ENCODE results near the gene RHOT2.
A peak's percentile ranks its signal among the peaks of the same experiment; 100 is the strongest.

Gene RHOT2

GRCh38 chr16:648781-649589, 18.9 kb upstream of the RHOT2 start, which contains the start of gene WDR90:
Gene WDR90, plus strand, starts transcription at chr16:649365. Its CDS starts 52 bp downstream, at chr16:649417.
- H3K27me3 ChIP-seq (replicated peaks in 2 of 5; ENCODE audit: control insufficient read depth in 4 of 5, insufficient read depth in 5 of 5, low read length in 4 of 5): no peaks in the 10 kb centered on the region
- H3K4me3 ChIP-seq (ENCODE audit: control insufficient read depth in 1 of 7, extremely low read depth in 1 of 7, insufficient read depth in 4 of 7, low read depth in 2 of 7, low read length in 6 of 7): peak within 1 kb of the TSS; percentile 35 to 81 (median 73)
- 0% methylated on average over 82 of the region's 91 CpGs for WGBS (ENCODE audit: insufficient coverage)
- DNase-seq: peak; percentile 89 to 94 (median 94)
- ChIA-PET POLR2A (interaction anchor here (0.7 kb wide), 1 partner anchor 41 kb away, joined by 4 read pairs; the partner anchor contains the start of gene WDR24), CTCF (interaction anchor here (0.9 to 3.1 kb wide), 5 partner anchors 10 to 44 kb away, joined by 3 to 16 read pairs (median 3); partner anchors contain the start of genes METTL26 and RHOT2)
- H3K36me3 ChIP-seq (ENCODE audit: control insufficient read depth in 4 of 4, insufficient read depth in 4 of 4, low read length in 3 of 4): peaks cover 0 to 44% (median 6%) of the 10 kb centered on the region in 4 experiments
- H3K9me3 ChIP-seq (ENCODE audit: control extremely low read depth in 1 of 5, control insufficient read depth in 4 of 5, insufficient read depth in 2 of 5, low read depth in 1 of 5, low read length in 4 of 5): no peaks in the 10 kb centered on the region
- H3K4me1 ChIP-seq (ENCODE audit: control extremely low read depth in 1 of 4, control insufficient read depth in 4 of 4, insufficient read depth in 4 of 4, low read length in 3 of 4): peaks cover 0 to 31% (median 30%) of the 10 kb centered on the region in 4 experiments
- H3K27ac ChIP-seq (ENCODE audit: insufficient read depth in 1 of 2, low read depth in 1 of 2, low read length in 2 of 2, poor library complexity in 1 of 2, severe bottlenecking in 2 of 2): peak within 1 kb of the TSS; percentile 79 to 88

GRCh38 chr16:649631-650030, 18.3 kb upstream of the RHOT2 start:
- peak in 1 of 3 donors; percentile 14 for DNase-seq
- ChIA-PET POLR2A (interaction anchor here (0.7 kb wide), 1 partner anchor 41 kb away, joined by 4 read pairs; the partner anchor contains the start of gene WDR24), CTCF (interaction anchor here (0.9 to 3.1 kb wide), 3 partner anchors 10 to 18 kb away, joined by 3 to 16 read pairs (median 5); partner anchors contain the start of genes METTL26 and RHOT2)
- H3K27ac ChIP-seq (ENCODE audit: insufficient read depth in 1 of 2, low read depth in 1 of 2, low read length in 2 of 2, poor library complexity in 1 of 2, severe bottlenecking in 2 of 2): peak overlapping the region in 1 of 2 experiments; percentile 88
- H3K4me1 ChIP-seq (ENCODE audit: control extremely low read depth in 1 of 4, control insufficient read depth in 4 of 4, insufficient read depth in 4 of 4, low read length in 3 of 4): peaks cover 0 to 31% (median 30%) of the 10 kb centered on the region in 4 experiments
- no peaks in the 10 kb centered on the region for H3K27me3 ChIP-seq (replicated peaks in 2 of 5; ENCODE audit: control insufficient read depth in 4 of 5, insufficient read depth in 5 of 5, low read length in 4 of 5)
- no peaks in the 10 kb centered on the region for H3K9me3 ChIP-seq (ENCODE audit: control extremely low read depth in 1 of 5, control insufficient read depth in 4 of 5, insufficient read depth in 2 of 5, low read depth in 1 of 5, low read length in 4 of 5)
- H3K36me3 ChIP-seq (ENCODE audit: control insufficient read depth in 4 of 4, insufficient read depth in 4 of 4, low read length in 3 of 4): peaks cover 0 to 46% (median 6%) of the 10 kb centered on the region in 4 experiments
- H3K4me3 ChIP-seq (ENCODE audit: control insufficient read depth in 1 of 7, extremely low read depth in 1 of 7, insufficient read depth in 4 of 7, low read depth in 2 of 7, low read length in 6 of 7): peak overlapping the region; percentile 35 to 81 (median 73)
- 4% methylated on average over 38 of the region's 44 CpGs for WGBS (ENCODE audit: insufficient coverage)

- ChIA-PET POLR2A (no interaction called here), CTCF (interaction anchor here (1.5 to 3.1 kb wide), 3 partner anchors 7 to 52 kb away, joined by 4 to 16 read pairs (median 5); partner anchors contain the start of gene STUB1)
- no peaks in the 10 kb centered on the region for H3K9me3 ChIP-seq (ENCODE audit: control extremely low read depth in 1 of 5, control insufficient read depth in 4 of 5, insufficient read depth in 2 of 5, low read depth in 1 of 5, low read length in 4 of 5)
- peaks cover 0 to 54% (median 11%) of the 10 kb centered on the region in 4 experiments for H3K36me3 ChIP-seq (ENCODE audit: control insufficient read depth in 4 of 4, insufficient read depth in 4 of 4, low read length in 3 of 4)
- no peak for DNase-seq
- H3K27ac ChIP-seq (ENCODE audit: insufficient read depth in 1 of 2, low read depth in 1 of 2, low read length in 2 of 2, poor library complexity in 1 of 2, severe bottlenecking in 2 of 2): no peak overlapping the region
- peaks cover 0 to 31% (median 30%) of the 10 kb centered on the region in 4 experiments for H3K4me1 ChIP-seq (ENCODE audit: control extremely low read depth in 1 of 4, control insufficient read depth in 4 of 4, insufficient read depth in 4 of 4, low read length in 3 of 4)
- no peaks in the 10 kb centered on the region for H3K27me3 ChIP-seq (replicated peaks in 2 of 5; ENCODE audit: control insufficient read depth in 4 of 5, insufficient read depth in 5 of 5, low read length in 4 of 5)
- H3K4me3 ChIP-seq (ENCODE audit: control insufficient read depth in 1 of 7, extremely low read depth in 1 of 7, insufficient read depth in 4 of 7, low read depth in 2 of 7, low read length in 6 of 7): no peak overlapping the region
- 96% methylated on average over 22 of the region's 22 CpGs for WGBS (ENCODE audit: insufficient coverage)
These were observed 16.1 kb upstream of the RHOT2 start for GRCh38 chr16:651844-652243.

DNA sequence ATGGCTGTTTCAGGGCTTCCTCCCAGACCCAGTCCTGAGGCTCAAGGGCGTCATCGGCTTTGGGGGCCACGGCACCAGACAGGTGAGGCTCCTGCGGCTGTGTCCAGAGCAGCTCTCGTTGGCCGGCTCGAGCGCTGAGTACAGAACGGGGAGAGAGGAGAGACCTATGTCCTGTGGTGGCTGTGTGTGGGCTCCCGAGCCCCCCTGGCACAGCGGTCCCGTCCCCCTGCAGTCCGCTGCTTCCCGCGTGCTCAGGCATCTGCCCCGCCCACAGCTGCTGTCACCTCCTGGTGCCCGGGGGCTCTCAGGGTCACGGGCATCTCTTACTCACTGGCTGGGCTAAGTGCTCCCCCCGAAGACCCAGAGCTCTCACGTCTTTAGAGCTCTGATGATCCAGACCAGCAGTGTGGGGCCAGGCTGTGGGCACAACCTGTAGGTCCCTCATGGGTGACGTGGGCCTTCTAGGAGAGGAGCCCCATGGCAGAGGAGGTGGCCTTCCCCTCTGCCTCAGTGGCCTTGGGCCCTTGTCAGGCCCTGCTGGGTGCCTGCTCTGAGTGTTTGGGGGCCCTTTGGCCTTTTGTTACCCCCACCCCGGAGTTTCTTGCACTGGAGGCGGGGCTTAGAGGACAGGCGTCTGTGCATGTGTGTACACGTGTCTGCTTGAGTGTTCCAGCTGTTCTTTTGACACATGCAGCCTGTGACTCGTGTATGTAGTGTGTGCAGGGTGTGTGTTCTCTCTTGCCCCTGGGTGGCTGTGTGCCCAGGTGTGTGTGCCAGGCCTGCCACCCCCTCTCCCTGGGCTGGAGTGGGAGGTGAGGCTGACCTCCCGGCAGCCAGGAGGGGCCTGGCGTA, 15.3 kb upstream of the RHOT2 start:
- Histone ChIP-seq H3K27me3 (replicated peaks in 2 of 5; ENCODE audit: control insufficient read depth in 4 of 5, insufficient read depth in 5 of 5, low read length in 4 of 5) (no peaks in the 10 kb centered on the region), H3K27ac (ENCODE audit: insufficient read depth in 1 of 2, low read depth in 1 of 2, low read length in 2 of 2, poor library complexity in 1 of 2, severe bottlenecking in 2 of 2) (no peak overlapping the region), H3K9me3 (ENCODE audit: control extremely low read depth in 1 of 5, control insufficient read depth in 4 of 5, insufficient read depth in 2 of 5, low read depth in 1 of 5, low read length in 4 of 5) (no peaks in the 10 kb centered on the region), H3K36me3 (ENCODE audit: control insufficient read depth in 4 of 4, insufficient read depth in 4 of 4, low read length in 3 of 4) (peaks cover 0 to 56% (median 13%) of the 10 kb centered on the region in 4 experiments), H3K4me3 (ENCODE audit: control insufficient read depth in 1 of 7, extremely low read depth in 1 of 7, insufficient read depth in 4 of 7, low read depth in 2 of 7, low read length in 6 of 7) (no peak overlapping the region), H3K4me1 (ENCODE audit: control extremely low read depth in 1 of 4, control insufficient read depth in 4 of 4, insufficient read depth in 4 of 4, low read length in 3 of 4) (peaks cover 0 to 27% (median 25%) of the 10 kb centered on the region in 4 experiments)
- ChIA-PET POLR2A (no interaction called here), CTCF (interaction anchor here (1.0 to 1.9 kb wide), 5 partner anchors 11 to 53 kb away, joined by 3 to 5 read pairs (median 4); partner anchors contain the start of genes METTL26 and STUB1)
- 95% methylated on average over 26 of the region's 28 CpGs for WGBS (ENCODE audit: insufficient coverage)
- no peak for DNase-seq

DNA sequence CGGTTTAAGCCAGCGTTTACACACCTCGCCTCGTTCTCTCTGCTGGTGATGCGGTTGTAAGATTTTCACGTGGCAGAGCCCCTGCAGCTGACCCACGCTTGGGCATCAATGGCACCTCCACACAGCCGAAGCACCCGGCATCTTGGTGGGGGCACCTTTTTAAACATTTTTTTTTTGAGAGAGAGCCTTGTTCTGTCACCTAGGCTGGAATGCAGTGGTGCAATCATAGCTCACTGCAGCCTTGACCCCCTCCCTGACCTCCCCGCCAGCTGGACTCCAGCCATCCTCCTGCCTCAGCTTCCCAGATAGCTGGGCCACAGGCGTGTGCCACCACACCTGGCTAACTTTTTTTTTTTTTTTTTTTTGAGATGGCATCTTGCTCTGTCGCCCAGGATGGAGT, 13.9 kb upstream of the RHOT2 start:
- ChIA-PET CTCF (interaction anchor here (0.6 to 1.8 kb wide), 4 partner anchors 9 to 31 kb away, joined by 3 to 4 read pairs (median 3); partner anchors contain the start of gene METTL26), POLR2A (no interaction called here)
- no peak overlapping the region for H3K27ac ChIP-seq (ENCODE audit: insufficient read depth in 1 of 2, low read depth in 1 of 2, low read length in 2 of 2, poor library complexity in 1 of 2, severe bottlenecking in 2 of 2)

DNA sequence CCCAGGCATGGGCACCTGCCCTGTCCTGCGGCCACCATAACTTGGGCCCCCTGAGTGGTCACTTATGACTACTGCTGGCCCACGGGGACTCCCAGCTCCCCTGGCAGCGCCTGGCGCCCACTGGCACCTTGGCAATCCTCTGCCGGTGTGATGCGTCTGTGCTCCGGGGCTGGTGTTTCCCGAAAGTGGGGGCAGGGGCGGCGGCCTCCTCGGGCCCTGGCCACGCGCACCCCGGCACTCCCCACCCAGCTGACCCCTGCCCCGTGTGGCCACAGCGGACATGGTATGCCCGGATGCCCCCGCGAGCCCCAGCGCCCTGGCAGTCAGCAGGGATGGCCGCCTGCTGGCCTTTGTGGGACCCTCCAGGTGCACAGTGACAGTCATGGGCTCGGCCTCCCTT, 10.4 kb upstream of the RHOT2 start:
- Histone ChIP-seq H3K4me1 (ENCODE audit: control extremely low read depth in 1 of 4, control insufficient read depth in 4 of 4, insufficient read depth in 4 of 4, low read length in 3 of 4) (peaks cover 0 to 19% (median 16%) of the 10 kb centered on the region in 4 experiments), H3K27me3 (replicated peaks in 2 of 5; ENCODE audit: control insufficient read depth in 4 of 5, insufficient read depth in 5 of 5, low read length in 4 of 5) (no peaks in the 10 kb centered on the region), H3K36me3 (ENCODE audit: control insufficient read depth in 4 of 4, insufficient read depth in 4 of 4, low read length in 3 of 4) (peaks cover 0 to 58% (median 19%) of the 10 kb centered on the region in 4 experiments), H3K27ac (ENCODE audit: insufficient read depth in 1 of 2, low read depth in 1 of 2, low read length in 2 of 2, poor library complexity in 1 of 2, severe bottlenecking in 2 of 2) (no peak overlapping the region), H3K9me3 (ENCODE audit: control extremely low read depth in 1 of 5, control insufficient read depth in 4 of 5, insufficient read depth in 2 of 5, low read depth in 1 of 5, low read length in 4 of 5) (no peaks in the 10 kb centered on the region), H3K4me3 (ENCODE audit: control insufficient read depth in 1 of 7, extremely low read depth in 1 of 7, insufficient read depth in 4 of 7, low read depth in 2 of 7, low read length in 6 of 7) (no peak overlapping the region)
- DNase-seq: no peak
- 97% methylated on average over 19 of the region's 22 CpGs for WGBS (ENCODE audit: insufficient coverage)
- ChIA-PET POLR2A (no interaction called here), CTCF (no interaction called here)

More for the DNA sequence above, 13.9 kb upstream of the RHOT2 start:
- H3K4me1 ChIP-seq (ENCODE audit: control extremely low read depth in 1 of 4, control insufficient read depth in 4 of 4, insufficient read depth in 4 of 4, low read length in 3 of 4): peaks cover 0 to 14% (median 11%) of the 10 kb centered on the region in 4 experiments
- WGBS (ENCODE audit: insufficient coverage): 95% methylated on average over 12 of the region's 12 CpGs
- DNase-seq: no peak
- no peaks in the 10 kb centered on the region for H3K27me3 ChIP-seq (replicated peaks in 2 of 5; ENCODE audit: control insufficient read depth in 4 of 5, insufficient read depth in 5 of 5, low read length in 4 of 5)
- H3K9me3 ChIP-seq (ENCODE audit: control extremely low read depth in 1 of 5, control insufficient read depth in 4 of 5, insufficient read depth in 2 of 5, low read depth in 1 of 5, low read length in 4 of 5): no peaks in the 10 kb centered on the region
- H3K36me3 ChIP-seq (ENCODE audit: control insufficient read depth in 4 of 4, insufficient read depth in 4 of 4, low read length in 3 of 4): peaks cover 0 to 69% (median 20%) of the 10 kb centered on the region in 4 experiments
- no peak overlapping the region for H3K4me3 ChIP-seq (ENCODE audit: control insufficient read depth in 1 of 7, extremely low read depth in 1 of 7, insufficient read depth in 4 of 7, low read depth in 2 of 7, low read length in 6 of 7)
